PFSK-1 (cell line): ENCODE results near the gene ZNF22.

ENCODE experiments used
- FOXP2 ChIP-seq: optimal IDR thresholded peaks from 2 replicates; pipeline ENCODE3; 2011; ENCODE audit warnings: borderline replicate concordance, control low read depth, inconsistent platforms; ENCODE audit not compliant: insufficient read depth; ENCODE audit errors: extremely low read length, extremely low read depth
- POLR2AphosphoS5 ChIP-seq: IDR thresholded peaks from 2 replicates; pipeline ENCODE4 v1.6.1; 2012; ENCODE audit warnings: low read depth, mild to moderate bottlenecking, control low read depth, low read length, moderate library complexity
- SIN3A ChIP-seq: IDR thresholded peaks from 2 replicates; pipeline ENCODE4 v1.6.1; 2012; ENCODE audit warnings: mild to moderate bottlenecking, low read length, moderate library complexity, borderline replicate concordance; ENCODE audit not compliant: insufficient read depth

DNA sequence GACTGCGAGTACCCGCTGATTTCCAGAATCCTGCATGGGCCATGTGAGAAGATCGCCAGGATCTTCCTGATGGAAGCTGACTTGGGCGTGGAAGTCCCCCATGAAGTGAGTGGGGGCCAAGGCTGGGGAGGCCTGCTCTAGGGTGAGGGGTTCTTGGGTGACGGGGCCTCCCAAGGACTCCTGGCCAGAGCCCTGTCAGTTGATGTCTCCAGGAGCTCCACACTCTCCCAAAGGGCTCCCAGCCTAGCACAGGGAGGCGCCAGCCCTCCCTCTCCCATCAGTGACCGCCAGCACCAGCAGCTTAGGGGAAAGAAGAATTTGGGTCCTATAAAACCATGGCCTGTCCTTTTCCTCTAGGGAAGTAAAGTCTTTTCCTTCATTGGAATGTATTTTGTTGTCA is 9.8 kb upstream of the ZNF22 start:
- TF ChIP-seq SIN3A, result no peak
- no peak for TF ChIP-seq FOXP2
- TF ChIP-seq POLR2AphosphoS5, result no peak
